HAP-1 (cell line): ENCODE data around the gene ACTL8.

Experiments used
- DNase-seq, 2 experiments: peaks; one replicate each; pipeline ENCODE4 v3.0.0-alpha.2; 2016 to 2020; ENCODE audit warnings: low spot score in 2 of 2
- H3K27me3 ChIP-seq: fragments of 250-450 bp; sonication (Bioruptor Pico); 2 replicates; pipeline ENCODE4 v1.5.1; 2020; ENCODE audit warnings: low read depth, mild to moderate bottlenecking, moderate library complexity
- H3K36me3 ChIP-seq: fragments of 250-450 bp; sonication (Bioruptor Pico); replicated peaks from 2 replicates; pipeline ENCODE4 v1.5.1; 2020; ENCODE audit warnings: mild to moderate bottlenecking
- H3K4me1 ChIP-seq: fragments of 250-450 bp; sonication (Bioruptor Pico); 2 replicates; pipeline ENCODE4 v1.5.1; 2020; ENCODE audit warnings: mild to moderate bottlenecking
- H3K4me3 ChIP-seq: fragments of 250-450 bp; sonication (Bioruptor Pico); 2 replicates; pipeline ENCODE4 v1.5.1; 2020; ENCODE audit warnings: mild to moderate bottlenecking, moderate library complexity
- H3K9me3 ChIP-seq: fragments of 250-450 bp; sonication (Bioruptor Pico); 2 replicates; pipeline ENCODE4 v1.5.1; 2020; ENCODE audit warnings: mild to moderate bottlenecking, moderate library complexity
- in situ Hi-C: fragments of 300-500 bp; cut with MboI; formaldehyde crosslinking; loops from 3 replicates; pipeline ENCODE4 v1.14.3; 2020; ENCODE audit warnings: low sequenced_read_pairs, inconsistent platforms, mixed read lengths

ACTL8 gene

DNA sequence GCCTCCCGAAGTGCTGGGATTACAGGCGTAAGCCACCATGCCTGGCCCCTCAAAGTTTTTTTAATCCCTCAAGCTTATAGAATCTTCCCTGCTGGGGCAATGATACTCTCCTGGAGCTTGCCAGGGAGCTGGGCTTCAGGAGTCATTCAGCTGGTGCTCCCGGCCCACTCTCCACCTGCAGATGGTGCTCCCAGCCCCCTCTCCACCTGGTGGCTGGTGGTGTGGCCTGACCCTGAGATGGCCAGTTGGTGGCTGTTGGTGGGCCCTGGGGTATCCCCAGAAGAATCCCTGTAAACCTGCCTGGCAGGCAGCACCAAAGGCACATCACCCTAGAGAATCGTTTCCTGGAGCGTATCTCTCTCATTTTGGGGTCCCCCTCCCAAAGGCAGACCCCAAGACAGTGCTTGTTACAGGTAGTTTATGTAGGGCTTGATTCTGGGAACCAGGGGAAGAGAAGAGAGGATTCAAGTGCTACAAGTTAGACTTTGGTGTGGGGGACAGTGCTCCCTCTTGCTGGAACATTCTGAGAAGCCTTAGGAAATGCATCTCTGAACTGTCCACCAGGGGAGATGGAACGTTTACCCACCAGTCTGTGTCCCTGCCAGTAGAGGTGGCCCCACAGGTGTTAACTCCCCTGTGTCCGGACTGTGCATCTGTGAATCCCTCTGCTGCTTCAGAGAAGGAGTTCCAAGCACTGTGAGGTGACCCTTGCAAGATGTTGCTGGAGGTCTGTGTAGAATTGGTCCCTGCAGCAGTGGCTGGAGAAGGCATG lies 29.1 kb upstream of the ACTL8 start:
- no peak for DNase-seq

DNA sequence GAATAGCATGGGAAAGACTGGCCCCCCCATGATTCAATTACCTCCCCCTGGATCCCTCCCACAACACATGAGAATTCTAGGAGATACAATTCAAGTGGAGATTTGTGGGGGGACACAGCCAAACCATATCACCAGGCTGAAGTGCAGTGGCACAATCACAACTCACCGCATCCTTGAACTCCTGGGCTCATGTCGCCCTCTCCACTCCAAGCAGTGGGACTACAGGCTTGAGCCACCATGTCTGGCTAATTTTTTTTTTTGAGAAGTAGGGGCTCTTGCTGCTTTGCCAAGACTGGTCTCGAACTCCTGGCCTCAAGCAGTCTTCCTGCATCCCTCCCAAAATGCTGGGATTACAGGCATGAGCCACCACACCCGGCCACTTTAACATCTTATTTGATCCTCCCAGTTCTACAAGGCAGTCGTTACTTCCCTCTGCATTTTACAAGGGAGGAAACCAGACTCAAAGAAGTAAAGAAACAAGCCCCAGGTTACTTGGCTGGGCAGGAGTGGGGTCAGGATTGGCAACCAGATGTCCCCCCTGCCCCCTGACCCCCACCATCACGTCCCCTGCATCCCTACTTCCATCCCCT lies 26.9 kb upstream of the ACTL8 start:
- no peaks in the 10 kb centered on the region for H3K9me3 ChIP-seq
- H3K27me3 ChIP-seq, result no peaks in the 10 kb centered on the region
- in situ Hi-C loops, result no loop called here
- H3K4me1 ChIP-seq, result peaks cover 2% of the 10 kb centered on the region; the same call in 1 of the 2 replicates
- H3K36me3 ChIP-seq, result no peaks in the 10 kb centered on the region
- no peak for DNase-seq
- no peak overlapping the region for H3K4me3 ChIP-seq

More for the DNA sequence above, 29.1 kb upstream of the ACTL8 start:
- in situ Hi-C loops, result no loop called here
- no peak overlapping the region for H3K4me3 ChIP-seq
- no peaks in the 10 kb centered on the region for H3K9me3 ChIP-seq
- H3K36me3 ChIP-seq, result no peaks in the 10 kb centered on the region
- peaks cover 2% of the 10 kb centered on the region; the same call in 1 of the 2 replicates for H3K4me1 ChIP-seq
- H3K27me3 ChIP-seq, result peaks cover 4% of the 10 kb centered on the region; the same call in 1 of the 2 replicates

DNA sequence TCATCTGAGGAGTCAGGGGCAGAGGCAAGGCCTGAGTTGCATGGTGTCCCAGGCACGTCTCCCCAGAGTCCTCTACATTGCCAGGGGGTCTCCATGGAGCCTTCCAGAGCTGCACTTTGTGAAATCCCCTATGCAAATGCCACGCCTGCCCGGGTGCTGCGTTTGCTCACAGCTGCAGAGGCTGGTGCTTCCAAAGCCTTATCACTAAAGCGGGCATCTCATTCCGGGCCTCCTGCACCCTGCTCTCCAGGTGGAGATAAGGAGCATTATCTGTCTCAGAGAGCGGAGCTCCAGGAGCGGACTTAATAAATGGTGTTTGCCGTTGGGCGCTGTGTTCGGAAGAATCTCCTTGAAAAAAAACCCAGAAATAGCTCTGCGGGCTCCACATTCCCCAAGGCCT lies 25.9 kb upstream of the ACTL8 start:
- Histone ChIP-seq H3K9me3 (no peaks in the 10 kb centered on the region), H3K27me3 (no peaks in the 10 kb centered on the region), H3K36me3 (no peaks in the 10 kb centered on the region), H3K4me1 (peaks cover 2% of the 10 kb centered on the region; the same call in 1 of the 2 replicates), H3K4me3 (no peak overlapping the region)
- DNase-seq, result no peak
- in situ Hi-C loops, result no loop called here

DNA sequence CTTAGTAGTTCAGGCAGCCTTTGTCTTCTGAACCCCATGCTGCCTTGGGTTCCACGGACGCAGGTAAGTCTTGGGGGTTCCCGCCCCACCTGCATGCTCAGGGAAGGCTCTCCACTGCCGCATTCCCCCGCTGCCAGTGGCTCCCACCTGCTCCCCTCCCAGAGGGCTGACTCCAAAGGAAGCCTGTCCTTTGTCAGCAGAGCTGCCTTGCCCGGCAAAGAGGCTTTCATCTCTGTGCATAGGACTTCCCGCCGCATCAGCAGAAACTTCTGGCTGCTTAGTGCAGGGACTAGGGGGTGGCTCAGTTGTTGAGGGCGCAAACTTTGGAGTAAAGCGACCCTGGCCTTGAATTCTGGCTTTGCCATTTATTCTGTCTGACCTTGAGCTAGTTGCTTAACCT lies 25.2 kb upstream of the ACTL8 start:
- no peaks in the 10 kb centered on the region for H3K36me3 ChIP-seq
- DNase-seq, result no peak
- no peaks in the 10 kb centered on the region for H3K9me3 ChIP-seq
- peaks cover 2% of the 10 kb centered on the region; the same call in 1 of the 2 replicates for H3K4me1 ChIP-seq
- in situ Hi-C loops, result no loop called here
- H3K27me3 ChIP-seq, result no peaks in the 10 kb centered on the region
- H3K4me3 ChIP-seq, result no peak overlapping the region

DNA sequence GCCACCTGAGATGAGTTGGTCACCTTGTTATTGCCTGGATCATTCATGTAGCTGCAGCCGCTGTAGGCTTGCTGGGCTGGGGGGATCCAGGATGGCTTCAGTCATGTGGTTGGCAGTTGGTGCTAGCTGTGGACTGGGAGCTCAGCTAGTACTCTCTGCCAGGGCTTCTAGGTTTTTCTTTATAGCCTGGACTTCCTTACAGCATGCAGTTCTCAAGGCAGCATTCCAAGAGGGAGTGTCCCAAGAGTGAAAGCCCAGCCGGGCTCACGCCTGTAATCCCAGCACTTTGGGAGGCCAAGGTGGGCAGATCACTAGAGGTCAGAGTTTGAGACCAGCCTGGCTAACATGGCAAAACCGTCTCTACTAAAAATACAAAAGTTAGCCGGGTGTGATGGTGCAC lies 23.7 kb upstream of the ACTL8 start:
- Histone ChIP-seq H3K4me3 (no peak overlapping the region), H3K9me3 (no peaks in the 10 kb centered on the region), H3K36me3 (no peaks in the 10 kb centered on the region), H3K27me3 (no peaks in the 10 kb centered on the region), H3K4me1 (no peaks in the 10 kb centered on the region)
- in situ Hi-C loops, result no loop called here
- DNase-seq, result no peak

DNA sequence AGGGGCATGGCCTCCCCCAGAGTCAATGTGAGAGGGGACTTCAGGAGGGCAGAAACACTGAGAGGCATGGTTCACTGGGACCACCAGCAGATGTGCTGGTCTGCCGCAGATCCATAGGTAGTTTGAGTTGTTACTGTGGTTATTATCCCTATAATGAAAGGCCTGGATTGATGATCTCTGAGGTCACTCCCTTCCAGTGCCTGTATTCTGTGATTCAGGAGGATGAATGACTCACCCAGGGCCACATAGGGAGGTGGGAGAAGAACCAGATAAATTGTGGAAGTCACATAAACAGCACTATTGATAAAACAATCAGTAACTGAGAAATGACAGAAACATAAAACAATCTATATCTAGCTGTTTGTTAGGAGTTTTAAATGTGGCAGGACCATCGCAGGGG lies 22.7 kb upstream of the ACTL8 start:
- Histone ChIP-seq H3K4me3 (no peak overlapping the region), H3K36me3 (no peaks in the 10 kb centered on the region), H3K9me3 (no peaks in the 10 kb centered on the region), H3K27me3 (no peaks in the 10 kb centered on the region), H3K4me1 (no peaks in the 10 kb centered on the region)
- in situ Hi-C loops, result no loop called here
- no peak for DNase-seq

DNA sequence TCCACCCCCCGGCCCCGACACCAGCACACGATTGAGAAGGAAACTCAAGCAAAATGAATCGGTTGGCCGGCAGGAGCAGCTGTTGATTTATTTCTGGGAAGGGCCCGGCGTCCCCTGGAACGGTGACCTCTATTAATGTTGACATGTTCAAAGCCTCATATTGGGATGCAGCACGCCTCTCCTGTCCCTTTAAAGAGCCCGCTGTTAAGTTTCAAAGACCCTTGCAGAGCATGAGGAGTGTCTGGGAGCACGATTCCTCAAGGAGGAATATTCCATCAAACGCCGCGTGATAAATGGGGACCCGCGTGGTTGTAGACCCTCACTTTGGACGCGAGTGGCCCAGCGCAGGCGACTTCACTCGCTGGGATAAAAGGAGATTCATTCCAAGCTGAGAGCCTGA lies 21.5 kb upstream of the ACTL8 start:
- in situ Hi-C loops, result no loop called here

DNA sequence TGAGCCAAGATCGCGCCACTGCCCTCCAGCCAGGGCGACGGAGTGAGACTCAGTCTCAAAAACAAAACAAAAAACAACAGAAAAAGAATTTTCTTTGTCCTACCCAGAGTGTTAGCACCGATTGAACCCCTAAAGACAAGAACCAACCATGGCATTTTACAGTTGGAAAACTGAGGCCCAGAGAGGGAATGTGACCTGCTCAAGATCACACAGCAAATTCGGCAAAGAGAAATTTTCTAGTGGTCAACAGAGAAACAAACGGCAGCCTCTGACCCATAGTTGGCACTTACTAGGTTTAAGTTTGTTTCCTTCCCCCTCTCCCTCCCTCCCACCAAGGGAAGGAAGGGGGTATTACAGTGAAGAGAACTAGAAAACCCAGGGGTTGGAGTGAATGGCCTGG lies 20.5 kb upstream of the ACTL8 start:
- no peaks in the 10 kb centered on the region for H3K27me3 ChIP-seq
- H3K9me3 ChIP-seq, result no peaks in the 10 kb centered on the region
- in situ Hi-C loops, result no loop called here
- no peaks in the 10 kb centered on the region for H3K36me3 ChIP-seq
- DNase-seq, result no peak
- H3K4me3 ChIP-seq, result no peak overlapping the region
- no peaks in the 10 kb centered on the region for H3K4me1 ChIP-seq

More for the DNA sequence above, 21.5 kb upstream of the ACTL8 start:
- Histone ChIP-seq H3K9me3 (no peaks in the 10 kb centered on the region), H3K4me3 (no peak overlapping the region), H3K4me1 (no peaks in the 10 kb centered on the region), H3K36me3 (no peaks in the 10 kb centered on the region), H3K27me3 (no peaks in the 10 kb centered on the region)
- no peak for DNase-seq

DNA sequence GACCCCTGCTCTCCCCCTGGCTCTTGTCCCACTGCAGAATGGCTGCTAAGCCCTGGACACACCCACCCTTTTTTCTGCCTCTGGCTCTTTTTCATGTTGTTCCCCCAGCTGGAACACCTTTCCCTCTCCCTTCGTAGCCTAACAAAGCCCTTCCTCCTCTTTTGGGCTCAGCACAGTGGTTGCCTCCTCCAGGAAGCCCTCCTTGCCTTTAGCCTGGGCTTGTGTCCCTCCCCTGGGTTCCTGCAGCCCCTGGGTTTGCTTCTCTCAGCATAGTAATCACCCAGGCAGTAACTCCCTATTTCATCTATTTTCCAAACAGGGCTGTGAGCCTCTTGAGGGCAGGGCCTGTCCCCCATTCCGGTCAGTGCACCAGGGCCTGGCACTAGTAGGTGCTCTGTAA lies 19.8 kb upstream of the ACTL8 start:
- no peaks in the 10 kb centered on the region for H3K36me3 ChIP-seq
- in situ Hi-C loops, result no loop called here

DNA sequence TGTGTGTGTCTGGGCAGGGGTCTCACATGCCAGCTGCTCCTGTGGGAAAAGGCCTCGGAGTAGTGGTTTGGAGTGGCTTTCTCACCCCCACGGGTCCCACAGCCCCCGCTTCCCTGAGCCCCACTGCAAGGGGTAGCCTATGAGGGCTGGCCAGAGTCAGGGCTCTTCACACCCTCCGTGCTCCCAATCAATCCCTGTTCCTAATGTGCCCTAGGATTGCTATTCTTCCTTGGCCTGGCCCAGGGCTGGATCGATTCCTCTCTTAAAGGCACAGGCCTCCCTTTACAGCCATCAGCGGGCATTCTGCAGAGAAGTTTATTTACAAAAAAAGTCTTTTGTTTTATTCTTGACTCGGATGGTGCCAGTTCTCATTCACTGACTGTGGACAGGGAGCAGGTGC lies 19.3 kb upstream of the ACTL8 start:
- no peaks in the 10 kb centered on the region for H3K9me3 ChIP-seq
- DNase-seq, result no peak

More for the DNA sequence above, 19.8 kb upstream of the ACTL8 start:
- Histone ChIP-seq H3K9me3 (no peaks in the 10 kb centered on the region), H3K27me3 (no peaks in the 10 kb centered on the region), H3K4me3 (no peak overlapping the region), H3K4me1 (no peaks in the 10 kb centered on the region)
- no peak for DNase-seq

DNA sequence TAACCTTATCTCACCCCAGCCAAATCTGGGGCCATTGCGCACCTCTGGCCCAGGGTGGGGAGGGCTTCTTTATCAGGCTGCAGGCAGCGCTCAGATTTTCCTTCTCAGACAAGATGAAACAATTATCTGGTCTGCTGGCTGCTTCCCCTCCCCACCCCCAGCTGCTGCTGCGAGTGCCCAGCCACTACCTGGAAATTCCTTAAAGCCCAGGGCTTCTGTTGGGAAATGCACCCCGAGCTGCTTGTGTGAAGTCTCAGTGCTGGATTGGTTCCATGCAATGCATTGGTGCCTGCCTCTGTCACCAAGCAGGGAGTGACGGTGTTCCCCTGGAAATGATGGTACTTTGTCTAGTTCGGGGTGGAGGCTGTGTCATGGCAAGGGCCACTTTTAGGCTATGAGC lies 18.5 kb upstream of the ACTL8 start:
- in situ Hi-C loops, result no loop called here
- H3K9me3 ChIP-seq, result no peaks in the 10 kb centered on the region
- H3K4me1 ChIP-seq, result no peaks in the 10 kb centered on the region
- H3K36me3 ChIP-seq, result no peaks in the 10 kb centered on the region
- DNase-seq, result no peak
- no peak overlapping the region for H3K4me3 ChIP-seq
- no peaks in the 10 kb centered on the region for H3K27me3 ChIP-seq

More for the DNA sequence above, 19.3 kb upstream of the ACTL8 start:
- H3K4me3 ChIP-seq, result no peak overlapping the region
- H3K27me3 ChIP-seq, result no peaks in the 10 kb centered on the region
- no peaks in the 10 kb centered on the region for H3K4me1 ChIP-seq
- in situ Hi-C loops, result no loop called here
- no peaks in the 10 kb centered on the region for H3K36me3 ChIP-seq

DNA sequence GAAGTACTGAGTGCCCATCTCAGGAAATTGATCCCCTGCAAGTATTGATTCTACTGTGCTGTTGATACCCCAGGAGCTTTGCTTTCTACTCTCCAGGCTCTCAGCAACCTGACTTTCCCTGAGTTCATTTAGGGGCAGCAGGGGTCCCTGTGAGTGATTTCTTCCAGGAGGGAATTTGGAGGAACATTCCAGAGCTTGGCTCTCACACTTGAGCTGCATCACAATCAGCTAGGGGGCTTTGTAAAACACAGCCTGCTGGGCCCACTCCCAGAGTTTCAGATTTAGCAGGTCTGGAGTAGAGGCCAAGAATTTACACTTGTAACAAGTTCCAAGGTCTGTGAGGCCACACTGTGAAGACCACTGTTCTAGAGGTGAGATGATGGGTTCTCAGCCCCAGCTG lies 16.1 kb upstream of the ACTL8 start:
- DNase-seq, result no peak
- H3K9me3 ChIP-seq, result no peaks in the 10 kb centered on the region
- in situ Hi-C loops, result no loop called here
- no peak overlapping the region for H3K4me3 ChIP-seq
- H3K4me1 ChIP-seq, result no peaks in the 10 kb centered on the region
- peaks cover 7% of the 10 kb centered on the region for H3K27me3 ChIP-seq
- no peaks in the 10 kb centered on the region for H3K36me3 ChIP-seq

DNA sequence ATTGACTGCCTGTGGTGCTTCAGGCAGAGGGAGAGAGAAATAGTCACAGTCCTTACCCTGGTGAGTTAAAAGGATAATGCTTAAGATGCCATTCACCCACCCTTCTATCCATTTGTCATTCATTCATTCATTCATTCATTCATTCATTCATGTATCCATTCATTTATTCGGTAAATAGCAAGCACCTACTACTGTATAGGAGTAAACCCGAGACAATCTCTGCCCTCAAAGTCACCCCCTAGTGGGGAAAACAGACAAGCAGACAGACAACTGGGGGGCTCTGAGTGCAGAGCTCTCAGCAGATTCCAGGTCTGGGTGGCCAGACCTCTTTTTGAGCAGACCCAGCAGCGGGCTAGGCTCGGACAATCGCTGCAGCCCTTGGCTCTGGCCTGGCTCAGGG lies 14.1 kb upstream of the ACTL8 start:
- no peak for DNase-seq
- H3K27me3 ChIP-seq, result peaks cover 13% of the 10 kb centered on the region
- H3K4me1 ChIP-seq, result no peaks in the 10 kb centered on the region
- no peaks in the 10 kb centered on the region for H3K9me3 ChIP-seq
- no peak overlapping the region for H3K4me3 ChIP-seq
- no peaks in the 10 kb centered on the region for H3K36me3 ChIP-seq
- in situ Hi-C loops, result no loop called here

DNA sequence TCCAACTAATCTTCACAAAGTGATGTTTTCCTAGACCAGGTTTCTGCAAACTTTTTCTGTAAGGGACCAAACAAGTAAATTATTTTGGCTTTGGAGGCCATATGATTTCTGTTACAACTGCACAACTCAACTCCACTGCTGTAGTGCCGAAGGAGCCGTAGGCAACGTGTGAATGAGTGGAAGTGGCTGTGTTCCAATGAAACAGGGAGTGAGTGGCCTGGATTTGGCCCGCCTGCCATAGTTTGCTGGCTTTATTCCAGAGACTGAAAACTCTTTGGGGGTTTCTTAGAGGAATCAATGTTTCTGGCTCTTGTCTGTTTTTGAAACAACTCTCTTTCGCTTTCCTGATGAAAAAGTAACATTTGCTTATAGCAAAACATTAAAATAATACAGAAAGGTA lies 12.6 kb upstream of the ACTL8 start:
- in situ Hi-C loops, result no loop called here

More for the DNA sequence above, 12.6 kb upstream of the ACTL8 start:
- Histone ChIP-seq H3K4me3 (no peak overlapping the region), H3K9me3 (no peaks in the 10 kb centered on the region), H3K27me3 (peaks cover 13% of the 10 kb centered on the region), H3K4me1 (no peaks in the 10 kb centered on the region), H3K36me3 (no peaks in the 10 kb centered on the region)
- DNase-seq, result no peak
